Activated B cell treated with CpG ODN at 0.5 μM for 24 hours (primary cell): ENCODE results near the gene SEPTIN10. TPM values are rescaled to one million over a fixed set of nuclear protein-coding genes. Genes with fewer than 3 reads are reported as not detected.

ENCODE experiments used
- ATAC-seq: fragments of 200-7000 bp; cut with Tn5 transposase; one replicate; pipeline ENCODE4 v1.10.0; 2021; ENCODE audit warnings: low read depth, mild to moderate bottlenecking, moderate library complexity
- CTCF ChIA-PET: fragments of 350-600 bp; sonication (Branson Sonifier 250); formaldehyde crosslinking; loops from one replicate; lab custom pipeline; 2021; ENCODE audit warnings: antibody characterized with exemption; lab: Charles Lee
- POLR2A ChIA-PET: fragments of 350-600 bp; sonication (Branson Sonifier 250); formaldehyde crosslinking; loops from one replicate; lab custom pipeline; 2021; ENCODE audit warnings: antibody characterized with exemption; lab: Charles Lee
- DNase-seq: peaks from one replicate; pipeline ENCODE4 v3.0.0; 2022
- H3K27ac Mint-ChIP-seq: one replicate; pipeline ENCODE4 v1.8.0; 2020; ENCODE audit warnings: mixed read lengths
- H3K27me3 Mint-ChIP-seq: one replicate; pipeline ENCODE4 v1.8.0; 2021; ENCODE audit warnings: mixed read lengths
- H3K36me3 Mint-ChIP-seq: one replicate; pipeline ENCODE4 v1.8.0; 2021; ENCODE audit warnings: low read depth, mixed read lengths
- H3K4me1 Mint-ChIP-seq: one replicate; pipeline ENCODE4 v1.8.0; 2021; ENCODE audit warnings: mixed read lengths
- H3K4me3 Mint-ChIP-seq: one replicate; pipeline ENCODE4 v1.8.0; 2020; ENCODE audit warnings: mild to moderate bottlenecking, mixed read lengths
- H3K9me3 Mint-ChIP-seq: one replicate; pipeline ENCODE4 v1.8.0; 2020; ENCODE audit warnings: mixed read lengths
- CTCF ChIP-seq: fragments of 200-600 bp; IDR thresholded peaks from one replicate; pipeline ENCODE4 v1.8.0; 2022; ENCODE audit warnings: antibody characterized with exemption, mild to moderate bottlenecking
- intact Hi-C: fragments of 100-400 bp; cut with micrococcal nuclease; formaldehyde crosslinking; loops from one replicate; pipeline ENCODE4 v1.15.1; 2024
- total RNA-seq: library from RNA; stranded (reverse); gene quantifications from 2 replicates; pipeline ENCODE4 v1.2.3, GENCODE V29; 2022

The SEPTIN10 gene
- total RNA-seq, 1 donor from 2014 or later: 0.35 TPM

GRCh38 chr2:109655287-109655686 is 41.5 kb upstream of the SEPTIN10 start:
- Mint-ChIP-seq H3K36me3 (no peaks in the 10 kb centered on the region), H3K4me3 (no peak overlapping the region), H3K27ac (no peak overlapping the region), H3K27me3 (peaks cover 10% of the 10 kb centered on the region), H3K4me1 (no peaks in the 10 kb centered on the region), H3K9me3 (no peaks in the 10 kb centered on the region)
- DNase-seq (no peak), ATAC-seq (no peak)
- intact Hi-C loops: no loop called here
- TF ChIP-seq CTCF: no peak
- POLR2A ChIA-PET: no interaction called here
- CTCF ChIA-PET: interaction anchor here (1.0 kb wide), 1 partner anchor 10 kb away, joined by 3 read pairs; no protein-coding TSS in a partner anchor

- ATAC-seq: no peak
- no peak for TF ChIP-seq CTCF
- peaks cover 10% of the 10 kb centered on the region for H3K27me3 Mint-ChIP-seq
These were observed 40.7 kb upstream of the SEPTIN10 start for GRCh38 chr2:109654326-109655050.

GRCh38 chr2:109649736-109650695 is 36.2 kb upstream of the SEPTIN10 start:
- Mint-ChIP-seq H3K36me3 (no peaks in the 10 kb centered on the region), H3K4me3 (no peak overlapping the region), H3K27ac (no peak overlapping the region), H3K4me1 (no peaks in the 10 kb centered on the region), H3K27me3 (peaks cover 13% of the 10 kb centered on the region), H3K9me3 (no peaks in the 10 kb centered on the region)
- ChIA-PET POLR2A (no interaction called here), CTCF (no interaction called here)
- intact Hi-C loops: no loop called here
- DNase-seq: no peak
- ATAC-seq: no peak
- TF ChIP-seq CTCF: no peak

More at GRCh38 chr2:109654326-109655050, 40.7 kb upstream of the SEPTIN10 start:
- no peaks in the 10 kb centered on the region for H3K9me3 Mint-ChIP-seq
- CTCF ChIA-PET: interaction anchor here (1.0 kb wide), 1 partner anchor 9 kb away, joined by 3 read pairs; no protein-coding TSS in a partner anchor
- no peak overlapping the region for H3K4me3 Mint-ChIP-seq
- intact Hi-C loops: no loop called here
- H3K27ac Mint-ChIP-seq: no peak overlapping the region
- no peaks in the 10 kb centered on the region for H3K4me1 Mint-ChIP-seq
- no peak for DNase-seq
- POLR2A ChIA-PET: no interaction called here
- no peaks in the 10 kb centered on the region for H3K36me3 Mint-ChIP-seq

GRCh38 chr2:109648041-109648527 is 34.3 kb upstream of the SEPTIN10 start:
- ChIA-PET CTCF (no interaction called here), POLR2A (no interaction called here)
- Mint-ChIP-seq H3K4me3 (no peak overlapping the region), H3K4me1 (no peaks in the 10 kb centered on the region), H3K36me3 (no peaks in the 10 kb centered on the region), H3K27ac (no peak overlapping the region), H3K9me3 (no peaks in the 10 kb centered on the region), H3K27me3 (peaks cover 15% of the 10 kb centered on the region)
- intact Hi-C loops: no loop called here
- TF ChIP-seq CTCF: no peak
- DNase-seq (no peak), ATAC-seq (no peak)

- TF ChIP-seq CTCF: no peak
- DNase-seq (no peak), ATAC-seq (no peak)
- Mint-ChIP-seq H3K4me3 (no peak overlapping the region), H3K9me3 (no peaks in the 10 kb centered on the region), H3K4me1 (no peaks in the 10 kb centered on the region), H3K36me3 (no peaks in the 10 kb centered on the region), H3K27ac (no peak overlapping the region), H3K27me3 (peaks cover 15% of the 10 kb centered on the region)
- ChIA-PET CTCF (no interaction called here), POLR2A (no interaction called here)
- intact Hi-C loops: no loop called here
These were observed 33.9 kb upstream of the SEPTIN10 start for GRCh38 chr2:109647636-109648035.
